ENCODE results near the gene GLI3. TPM values are rescaled to one million over a fixed set of nuclear protein-coding genes. Genes with fewer than 3 reads are reported as not detected.
A peak's percentile ranks its signal among the peaks of the same experiment; 100 is the strongest.

GLI3 gene
- total RNA-seq, 1 donor from 2014 or later = 3.3 TPM

DNA sequence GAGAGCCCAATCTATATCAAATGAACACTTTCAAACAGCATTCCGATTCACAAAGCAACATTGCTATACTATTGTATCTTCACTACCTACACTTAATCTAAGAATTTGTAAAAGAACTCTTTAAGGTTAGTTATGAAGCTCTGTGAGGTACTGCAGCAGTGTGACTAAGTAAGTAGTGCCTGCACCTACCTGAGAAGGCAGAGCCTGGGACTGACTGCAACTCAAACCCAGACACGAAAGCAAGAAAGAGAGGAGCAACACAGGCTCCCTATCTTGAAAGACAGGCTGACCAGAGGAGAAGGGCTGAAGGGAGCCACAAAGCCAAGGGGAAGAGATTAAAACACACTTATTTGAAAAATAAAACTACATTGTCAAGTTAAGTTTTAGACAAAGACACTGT lies 160.1 kb downstream of the GLI3 start:
- no peak for ATAC-seq (ENCODE audit: poor library complexity)
- intact Hi-C loops (cut with DNase I) = no loop called here
- no peak for DNase-seq

DNA sequence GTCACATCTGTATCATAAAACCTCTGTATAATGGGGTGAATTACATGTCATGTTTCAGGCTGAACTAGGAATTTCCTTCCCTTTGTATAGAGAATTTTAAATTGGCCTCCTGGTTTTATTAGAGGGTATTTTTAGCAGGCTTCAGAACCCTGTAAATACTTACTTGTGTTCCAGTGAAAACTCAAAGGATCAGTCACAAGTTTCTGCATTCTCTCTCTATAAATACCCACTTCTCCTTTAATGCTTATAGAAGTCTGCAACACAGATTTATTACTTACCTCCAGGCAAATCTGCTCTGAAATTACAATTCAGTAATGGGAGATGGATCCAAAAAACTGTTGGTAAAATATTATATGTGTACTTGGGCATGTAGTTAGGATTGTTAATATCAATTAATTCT lies 161.6 kb downstream of the GLI3 start:
- ATAC-seq (ENCODE audit: poor library complexity) (no peak), DNase-seq (no peak)
- intact Hi-C loops (cut with DNase I) = no loop called here

DNA sequence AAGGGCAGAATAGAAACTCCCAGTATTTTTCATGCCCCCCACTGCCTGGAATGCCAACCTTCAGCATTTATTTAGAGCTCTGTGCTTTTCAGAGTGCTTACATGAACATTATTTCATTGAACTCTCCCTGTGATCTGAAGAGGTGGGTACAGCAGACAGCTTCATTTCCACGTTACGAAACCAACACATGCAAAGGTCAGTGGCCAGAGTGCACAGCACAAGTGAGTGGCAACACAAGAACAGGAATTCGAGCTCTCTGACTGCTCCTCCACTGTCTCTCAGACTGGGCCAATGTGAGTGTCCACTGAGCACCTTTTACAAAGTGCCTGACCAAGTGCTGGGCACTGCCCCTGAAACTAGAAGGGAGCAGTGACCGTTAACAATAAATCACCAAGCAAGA lies 162.9 kb downstream of the GLI3 start:
- no peak for ATAC-seq (ENCODE audit: poor library complexity)
- intact Hi-C loops (cut with DNase I) = no loop called here
- DNase-seq = no peak

DNA sequence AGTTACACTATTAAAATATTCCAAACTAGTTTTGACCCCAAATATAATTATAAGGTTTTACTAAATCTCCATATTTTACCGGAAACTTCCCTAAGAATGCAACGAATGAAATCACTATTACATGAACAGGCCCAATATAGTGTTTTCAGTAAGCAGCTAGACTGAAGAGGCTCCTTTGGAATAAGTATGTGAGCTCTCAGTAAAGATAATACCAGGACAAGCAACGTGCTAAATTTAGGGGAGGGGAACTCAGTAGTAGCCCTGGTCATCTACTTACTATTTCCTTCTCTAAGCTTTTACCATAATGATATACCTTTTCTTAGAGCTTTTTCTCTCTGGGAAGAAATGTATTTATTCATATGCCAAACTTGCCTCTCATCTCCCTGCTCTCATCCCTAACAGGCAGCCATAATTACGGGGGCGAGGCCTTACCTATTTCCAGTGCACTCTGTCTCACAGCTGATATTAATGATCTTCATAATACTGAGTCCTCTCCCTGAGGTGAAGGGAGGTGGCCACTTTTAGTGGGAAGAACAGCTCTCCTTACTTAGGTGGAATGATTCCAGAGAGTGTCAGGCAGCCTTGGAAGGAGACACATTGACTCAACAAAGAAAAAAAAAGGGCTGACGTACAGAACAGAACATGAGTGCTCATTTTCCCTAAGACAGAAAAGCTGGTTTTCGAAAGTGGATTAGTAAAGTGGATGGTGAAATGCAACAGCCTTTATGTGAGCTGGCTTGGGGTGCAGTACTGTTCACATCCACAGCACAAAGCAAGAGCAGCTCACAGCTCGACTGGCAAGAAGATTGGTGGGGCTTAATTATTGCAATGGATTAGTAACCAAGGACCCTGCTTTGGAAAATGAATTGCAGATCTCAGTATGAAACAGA lies 165.4 kb downstream of the GLI3 start:
- DNase-seq (no peak), ATAC-seq (ENCODE audit: poor library complexity) (peak; percentile 52)
- intact Hi-C loops (cut with DNase I) = no loop called here

DNA sequence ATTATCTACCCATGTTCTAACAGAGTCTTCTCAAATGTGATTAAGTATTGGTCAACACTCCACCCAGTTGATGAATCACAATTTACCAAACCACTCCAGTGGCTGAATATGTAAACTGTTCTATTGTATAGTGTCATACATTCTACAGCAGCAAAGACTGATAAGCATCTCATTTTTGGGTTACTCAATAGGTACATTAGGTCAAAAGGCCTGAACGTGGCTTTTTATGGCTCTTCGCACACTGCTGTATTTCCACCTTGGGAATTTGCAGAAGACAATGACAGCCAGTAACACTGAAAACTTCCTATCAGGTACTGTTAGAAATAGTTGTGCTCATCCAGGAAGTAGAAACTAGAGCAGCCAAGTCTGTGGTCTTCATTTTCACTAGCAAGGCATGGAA lies 166.9 kb downstream of the GLI3 start:
- intact Hi-C loops (cut with DNase I) = no loop called here
- DNase-seq (no peak), ATAC-seq (ENCODE audit: poor library complexity) (no peak)

DNA sequence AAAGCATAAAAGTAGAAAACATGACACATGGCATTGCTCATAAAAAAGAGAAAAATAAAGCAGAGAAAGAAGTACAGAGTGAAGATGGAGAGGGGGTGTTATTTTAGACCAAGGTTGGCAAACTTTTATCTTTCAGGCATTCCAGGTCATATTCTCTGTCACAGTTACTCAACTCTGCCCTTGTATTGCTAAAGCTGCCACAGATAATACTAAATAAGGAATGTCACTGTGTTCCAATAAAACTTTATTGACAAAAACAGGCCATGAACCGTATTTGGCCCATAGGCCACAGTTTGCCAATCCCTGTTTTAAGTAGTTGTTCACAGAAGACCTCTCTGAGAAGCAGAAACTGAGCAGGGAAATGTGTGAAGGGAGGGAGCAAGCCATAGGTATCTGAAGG lies 167.4 kb downstream of the GLI3 start:
- ATAC-seq (ENCODE audit: poor library complexity) (no peak), DNase-seq (no peak)
- intact Hi-C loops (cut with DNase I) = no loop called here

DNA sequence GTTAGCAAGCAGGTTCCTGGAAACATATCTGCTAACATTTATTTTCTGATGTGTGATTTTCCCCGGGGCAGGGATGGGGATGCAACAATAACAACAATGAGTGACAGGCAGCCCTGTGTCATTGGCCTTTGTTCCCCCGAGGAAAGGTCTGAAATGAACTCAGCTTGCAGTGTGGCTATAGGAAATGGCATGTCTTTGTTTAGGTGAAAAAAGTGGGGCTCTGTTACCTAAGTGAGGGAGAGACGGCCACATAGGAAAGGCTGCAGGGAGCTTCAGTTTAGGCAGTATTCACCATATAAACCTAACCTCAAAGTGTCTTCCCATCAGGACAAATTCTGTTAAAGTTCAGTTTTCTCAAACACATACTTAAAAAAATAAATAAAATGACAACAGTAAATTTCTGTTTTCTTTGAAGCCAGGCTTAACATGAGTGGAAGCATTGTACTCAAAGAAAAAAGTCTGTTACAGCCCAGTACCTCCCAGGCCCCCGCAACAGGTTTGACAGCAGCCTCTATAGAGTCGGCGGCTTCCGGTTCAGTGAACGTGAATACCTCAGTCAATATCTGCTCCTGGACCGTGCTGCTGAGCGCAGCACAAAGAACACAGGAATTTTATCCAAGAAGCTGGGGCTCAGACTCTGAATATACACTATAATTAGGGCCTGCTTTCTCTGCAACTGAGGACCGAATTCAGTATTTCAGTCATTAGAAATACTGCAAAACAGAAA lies 168.3 kb downstream of the GLI3 start:
- intact Hi-C loops (cut with DNase I) = no loop called here
- DNase-seq (no peak), ATAC-seq (ENCODE audit: poor library complexity) (no peak)

DNA sequence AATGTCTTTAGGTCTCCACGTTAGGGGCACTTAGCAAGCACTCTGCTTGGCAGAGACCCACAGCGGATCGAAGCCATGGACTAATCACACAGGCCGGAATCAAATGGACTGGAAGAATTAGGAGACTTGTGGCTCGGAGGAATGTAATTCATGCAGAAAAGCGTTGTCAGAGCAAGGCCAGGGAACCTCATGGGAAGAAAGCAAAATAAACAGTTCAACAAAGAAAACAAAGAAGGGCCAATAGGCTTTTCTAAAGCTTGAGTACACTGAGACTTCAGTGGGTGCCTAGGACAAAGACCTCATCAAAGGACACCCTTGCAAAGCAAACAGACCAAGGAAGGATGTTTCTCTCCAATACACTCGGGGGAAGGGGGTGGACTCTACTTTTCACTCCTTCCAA lies 171.1 kb downstream of the GLI3 start:
- no peak for DNase-seq
- ATAC-seq (ENCODE audit: poor library complexity) = no peak
- intact Hi-C loops (cut with DNase I) = no loop called here

DNA sequence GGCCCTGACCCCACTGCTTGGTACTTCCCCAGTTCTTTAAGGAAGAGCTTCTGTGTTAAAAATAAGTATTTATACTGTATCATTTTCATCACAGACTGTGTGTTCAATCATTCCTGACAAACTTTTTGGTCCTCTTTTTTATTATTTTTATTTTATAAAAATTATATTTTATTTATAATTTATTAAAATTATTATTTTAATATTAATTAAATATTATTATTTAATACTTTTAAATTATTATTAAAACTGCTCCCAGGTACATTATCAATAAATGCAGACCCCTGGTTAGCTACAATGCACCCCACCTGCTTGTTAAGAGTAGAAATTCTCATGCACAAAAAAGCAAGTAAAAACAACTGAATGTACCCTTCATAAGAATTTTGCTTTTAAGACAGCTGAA lies 172.0 kb downstream of the GLI3 start:
- intact Hi-C loops (cut with DNase I) = no loop called here
- DNase-seq (no peak), ATAC-seq (ENCODE audit: poor library complexity) (no peak)

DNA sequence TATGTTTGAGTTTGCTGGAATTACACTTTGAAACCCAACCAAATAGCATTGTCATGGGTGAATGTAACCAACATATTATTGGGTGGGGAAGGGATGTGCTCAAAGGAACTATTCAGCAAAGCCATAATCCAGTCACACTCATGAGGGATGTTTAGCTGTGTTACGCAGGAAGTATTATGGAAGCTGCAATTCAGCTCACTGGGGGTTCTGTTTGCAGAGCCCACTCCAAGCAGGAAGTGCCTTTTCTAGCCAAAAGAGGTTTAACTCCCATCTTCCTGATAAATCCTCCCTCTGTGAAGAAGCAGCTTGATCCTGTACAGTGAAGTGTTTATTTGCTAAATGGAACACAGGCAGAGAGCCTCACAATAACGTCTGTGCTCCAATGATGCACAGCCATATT lies 172.5 kb downstream of the GLI3 start:
- intact Hi-C loops (cut with DNase I) = no loop called here
- ATAC-seq (ENCODE audit: poor library complexity) (no peak), DNase-seq (no peak)

DNA sequence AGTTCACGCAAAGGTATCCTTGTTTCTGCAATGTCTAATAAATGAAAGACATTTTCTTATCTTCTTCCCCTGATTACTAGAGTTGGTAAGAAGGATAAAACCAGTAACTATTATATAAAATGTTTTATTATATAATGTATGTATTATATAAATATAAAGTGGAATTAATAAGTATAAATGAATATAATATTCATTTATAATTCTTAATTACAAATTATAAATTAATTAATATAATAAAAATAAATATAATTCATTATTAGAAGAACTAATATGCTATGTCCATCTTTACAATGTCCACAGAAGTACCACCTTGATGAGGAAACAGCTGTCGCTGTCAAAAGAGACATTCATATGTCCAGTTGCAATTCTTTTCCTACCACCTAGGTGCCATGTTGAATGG lies 177.7 kb downstream of the GLI3 start:
- intact Hi-C loops (cut with DNase I) = no loop called here
- no peak for DNase-seq
- ATAC-seq (ENCODE audit: poor library complexity) = no peak

DNA sequence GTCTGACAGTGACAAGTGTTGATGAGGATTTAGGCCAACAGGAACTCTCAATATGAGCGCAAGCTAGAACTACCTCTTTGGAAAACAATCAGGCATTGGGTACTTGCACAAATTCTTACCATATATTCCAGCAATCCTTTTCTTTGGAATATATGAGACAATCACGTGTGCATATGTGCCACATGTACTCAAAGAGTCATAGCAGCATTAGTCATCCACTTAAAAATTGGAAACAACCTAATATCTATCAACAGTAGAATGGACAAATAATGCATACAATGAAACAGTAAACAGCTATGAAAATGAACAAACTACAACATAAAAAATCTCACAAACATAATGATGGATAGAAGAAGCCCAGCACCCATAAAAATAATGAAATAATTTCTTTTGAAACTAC lies 179.7 kb downstream of the GLI3 start:
- DNase-seq (no peak), ATAC-seq (ENCODE audit: poor library complexity) (no peak)
- intact Hi-C loops (cut with DNase I) = no loop called here

DNA sequence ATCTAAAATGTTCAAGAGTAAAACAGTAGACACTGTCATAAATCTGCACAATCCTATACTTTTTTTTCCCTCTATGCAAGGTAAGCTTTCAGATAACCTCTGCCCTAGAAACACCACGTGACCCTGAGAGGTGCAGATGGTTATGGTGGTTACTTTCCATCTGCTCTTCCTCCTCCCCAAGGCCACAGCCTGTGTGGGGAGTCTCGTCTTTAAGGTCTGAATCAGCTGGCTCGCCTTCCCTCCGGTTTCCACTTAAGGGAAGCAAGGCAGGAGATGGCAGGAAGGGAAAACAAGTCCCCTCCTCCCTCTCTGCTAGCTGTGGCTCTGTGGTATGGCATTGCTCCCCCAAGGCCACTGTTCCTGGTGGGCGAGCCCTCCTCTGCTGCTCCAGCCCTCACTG lies 181.8 kb downstream of the GLI3 start:
- ATAC-seq (ENCODE audit: poor library complexity) (no peak), DNase-seq (no peak)
- intact Hi-C loops (cut with DNase I) = no loop called here

DNA sequence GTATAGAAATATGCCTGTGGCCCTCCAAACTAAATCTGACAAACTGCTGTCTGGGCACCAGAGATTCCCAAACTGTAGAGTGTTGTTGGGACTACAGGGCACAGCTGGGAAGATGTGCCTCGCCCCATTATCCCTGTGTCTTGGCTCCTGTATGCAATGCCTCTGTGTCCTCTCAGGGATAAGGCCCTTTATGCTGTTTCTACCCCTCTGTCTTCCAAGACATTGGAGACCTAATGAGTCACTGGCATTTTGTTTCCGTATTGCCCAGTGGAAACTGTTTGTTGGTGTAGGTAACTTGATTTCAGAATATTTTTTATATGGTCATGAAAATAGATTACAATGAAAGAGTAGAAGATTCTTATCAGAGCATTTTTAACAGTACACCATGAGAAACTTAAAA lies 183.2 kb downstream of the GLI3 start:
- intact Hi-C loops (cut with DNase I) = no loop called here
- ATAC-seq (ENCODE audit: poor library complexity) (no peak), DNase-seq (no peak)

DNA sequence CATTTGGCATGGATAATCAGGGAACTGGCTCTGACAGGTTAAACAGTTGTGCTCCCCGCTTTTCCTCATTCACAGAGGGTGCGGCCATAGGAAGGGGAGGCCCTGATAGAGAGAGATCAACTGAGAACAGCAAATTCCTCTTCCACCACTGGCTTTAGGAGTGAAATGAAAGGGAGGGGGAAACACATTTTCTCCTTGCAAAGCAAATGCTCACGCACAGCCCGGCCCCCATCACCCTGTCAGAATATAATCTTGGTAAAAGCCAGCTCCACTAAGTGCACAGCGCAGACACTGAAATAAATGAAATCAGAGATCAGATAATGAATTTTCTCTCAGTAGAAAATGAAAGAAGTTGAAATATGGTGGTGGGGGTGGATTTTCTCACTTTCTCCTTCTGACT lies 187.2 kb downstream of the GLI3 start:
- ATAC-seq (ENCODE audit: poor library complexity) = no peak
- DNase-seq = no peak
- intact Hi-C loops (cut with DNase I) = no loop called here

DNA sequence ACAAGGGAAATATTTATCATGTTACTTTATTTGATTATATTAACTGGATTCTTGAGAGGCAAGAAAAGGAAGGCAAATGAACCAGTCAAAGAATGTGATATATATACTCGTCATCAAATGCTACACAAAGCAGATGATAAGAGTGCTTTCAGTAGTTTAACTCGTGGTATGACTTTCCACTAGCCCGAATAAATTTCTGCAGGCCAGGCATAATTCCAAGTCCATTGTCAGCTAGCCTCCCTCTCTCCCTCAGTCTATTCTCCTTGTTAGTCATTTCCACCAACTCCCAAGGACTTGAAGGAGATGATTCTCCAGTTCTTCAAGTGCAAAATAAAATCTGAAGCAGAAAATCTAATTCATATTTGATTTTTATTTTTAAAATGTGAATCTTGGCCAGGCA lies 190.5 kb downstream of the GLI3 start:
- no peak for ATAC-seq (ENCODE audit: poor library complexity)
- DNase-seq = no peak
- intact Hi-C loops (cut with DNase I) = no loop called here

DNA sequence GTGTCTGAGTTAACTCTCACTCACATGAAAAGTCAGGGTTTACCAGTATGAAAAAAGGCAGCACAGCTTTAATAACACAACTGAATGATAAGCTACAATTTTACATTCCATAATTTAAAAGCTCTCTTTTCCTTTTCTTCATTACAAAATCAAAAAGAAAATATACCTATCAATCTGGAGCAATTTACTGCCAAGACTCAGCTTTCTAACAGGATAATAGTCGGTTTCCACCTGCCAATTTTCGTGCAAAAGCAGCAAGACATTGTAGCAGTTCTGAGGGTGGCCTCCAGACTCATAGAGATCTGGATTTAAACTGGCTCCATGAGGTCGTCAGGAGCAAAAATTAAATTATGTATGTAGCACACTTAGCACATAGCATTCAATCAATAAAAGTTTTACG lies 191.0 kb downstream of the GLI3 start:
- intact Hi-C loops (cut with DNase I) = no loop called here
- DNase-seq = no peak
- ATAC-seq (ENCODE audit: poor library complexity) = no peak

DNA sequence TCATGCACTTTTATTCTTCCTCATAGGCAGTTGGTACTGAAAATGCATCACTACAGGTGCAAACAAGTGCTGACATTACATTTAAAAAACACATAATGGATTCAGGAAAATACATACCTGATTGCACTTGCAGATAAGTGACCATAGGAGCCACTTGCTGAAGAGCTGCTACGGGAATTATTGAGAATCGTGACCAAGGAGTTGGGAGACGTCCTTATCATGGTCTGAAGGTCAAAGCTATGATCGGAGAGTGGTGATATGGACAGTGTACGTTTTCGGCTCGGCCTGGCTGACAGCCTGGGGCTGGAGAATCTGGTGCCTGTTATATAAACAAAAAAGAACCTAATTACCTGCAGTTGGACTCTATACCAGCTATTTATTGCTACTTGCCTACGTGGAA lies 197.1 kb downstream of the GLI3 start:
- DNase-seq = no peak
- intact Hi-C loops (cut with DNase I) = no loop called here
- ATAC-seq (ENCODE audit: poor library complexity) = no peak

DNA sequence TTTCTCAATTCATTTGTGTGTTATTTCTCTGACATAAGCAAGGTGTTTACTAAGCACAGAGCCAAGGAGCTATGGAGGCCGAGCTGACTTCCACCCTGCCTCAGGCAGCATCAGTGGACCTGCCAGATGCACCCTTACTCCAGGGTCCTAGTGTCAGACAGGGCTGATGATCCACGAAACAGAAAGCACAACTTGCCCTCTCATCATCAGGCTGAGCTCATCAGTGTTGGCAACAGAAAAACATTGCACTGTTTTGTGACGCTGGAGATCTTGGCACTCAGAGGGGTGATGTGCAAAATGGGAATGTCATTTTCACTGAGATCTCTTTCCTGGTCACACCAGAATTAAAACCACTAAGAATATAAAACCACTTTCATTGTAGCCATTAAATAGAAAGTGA lies 201.8 kb downstream of the GLI3 start:
- DNase-seq (peak; percentile 42), ATAC-seq (ENCODE audit: poor library complexity) (peak; percentile 64)
- intact Hi-C loops (cut with DNase I) = no loop called here

DNA sequence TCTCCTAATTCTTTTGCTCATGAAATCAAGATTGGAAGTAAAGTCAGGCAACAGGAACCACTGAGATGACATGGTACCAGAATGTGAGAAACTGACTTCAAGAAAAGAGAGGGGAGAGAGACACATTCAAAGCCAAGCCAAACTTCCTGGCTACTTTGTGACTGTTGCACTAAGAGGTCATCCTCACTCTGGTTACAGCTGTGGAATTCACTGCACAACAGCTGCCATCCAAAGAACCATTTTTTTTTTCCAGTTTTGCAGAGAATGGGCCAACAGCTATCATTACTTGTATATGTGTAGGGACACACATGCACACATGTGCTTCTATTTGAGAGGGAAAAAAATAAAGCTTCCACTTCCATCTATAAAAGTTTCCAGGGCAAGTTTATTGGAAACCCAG lies 203.5 kb downstream of the GLI3 start:
- DNase-seq = no peak
- intact Hi-C loops (cut with DNase I) = no loop called here

More for the DNA sequence above, 203.5 kb downstream of the GLI3 start:
- no peak for ATAC-seq (ENCODE audit: poor library complexity)
